ENCODE results near the gene AHRR. TPM values are rescaled to one million over a fixed set of nuclear protein-coding genes. Genes with fewer than 3 reads are reported as not detected.

Gene AHRR
- total RNA-seq, 1 donor = 22.5 TPM

GRCh38 chr5:312845-313244, 8.7 kb upstream of the AHRR start:
- TF ChIP-seq CTCF (IDR thresholded peaks at IDR 0.05; ENCODE audit: insufficient read depth, low read depth, low read length) = no peak
- no peak overlapping the region for H3K4me3 ChIP-seq (ENCODE audit: low read depth, low read length)
- DNase-seq (ENCODE audit: low read depth) = peak; percentile 52

GRCh38 chr5:313265-313664, 8.2 kb upstream of the AHRR start:
- no peak for TF ChIP-seq CTCF (IDR thresholded peaks at IDR 0.05; ENCODE audit: insufficient read depth, low read depth, low read length)
- no peak for DNase-seq (ENCODE audit: low read depth)
- H3K4me3 ChIP-seq (ENCODE audit: low read depth, low read length) = no peak overlapping the region

- H3K4me3 ChIP-seq (ENCODE audit: low read depth, low read length) = no peak overlapping the region
- DNase-seq (ENCODE audit: low read depth) = no peak
- no peak for TF ChIP-seq CTCF (IDR thresholded peaks at IDR 0.05; ENCODE audit: insufficient read depth, low read depth, low read length)
These were observed 7.6 kb upstream of the AHRR start for GRCh38 chr5:313806-314376.

GRCh38 chr5:314676-315487, 6.6 kb upstream of the AHRR start:
- TF ChIP-seq CTCF (IDR thresholded peaks at IDR 0.05; ENCODE audit: insufficient read depth, low read depth, low read length) = no peak
- DNase-seq (ENCODE audit: low read depth) = no peak
- H3K4me3 ChIP-seq (ENCODE audit: low read depth, low read length) = no peak overlapping the region

GRCh38 chr5:315488-316209, 5.9 kb upstream of the AHRR start:
- TF ChIP-seq CTCF (IDR thresholded peaks at IDR 0.05; ENCODE audit: insufficient read depth, low read depth, low read length) = no peak
- DNase-seq (ENCODE audit: low read depth) = no peak
- H3K4me3 ChIP-seq (ENCODE audit: low read depth, low read length) = no peak overlapping the region

GRCh38 chr5:316210-317085, 5.1 kb upstream of the AHRR start:
- no peak for DNase-seq (ENCODE audit: low read depth)
- TF ChIP-seq CTCF (IDR thresholded peaks at IDR 0.05; ENCODE audit: insufficient read depth, low read depth, low read length) = no peak
- no peak overlapping the region for H3K4me3 ChIP-seq (ENCODE audit: low read depth, low read length)

Data from fibroblast of villous mesenchyme (primary cell).